HFFc6 (cell line): Measurements from ENCODE around the gene ZNF213. TPM values are rescaled to one million over a fixed set of nuclear protein-coding genes. Genes with fewer than 3 reads are reported as not detected.

Source experiments
- DNase-seq: peaks from one replicate; pipeline ENCODE4 v3.0.0-alpha.2; 2018
- H3K27ac Mint-ChIP-seq: 2 replicates; pipeline ENCODE4 v1.8.0; 2020; ENCODE audit warnings: mild to moderate bottlenecking, mixed read lengths
- H3K27me3 Mint-ChIP-seq: 2 replicates; pipeline ENCODE4 v1.8.0; 2021; ENCODE audit warnings: mild to moderate bottlenecking, moderate library complexity, mixed read lengths; ENCODE audit not compliant: insufficient read depth
- H3K36me3 Mint-ChIP-seq: 2 replicates; pipeline ENCODE4 v1.8.0; 2021; ENCODE audit warnings: low read depth, mixed read lengths
- H3K4me1 Mint-ChIP-seq: 2 replicates; pipeline ENCODE4 v1.8.0; 2020; ENCODE audit warnings: low read depth, mixed read lengths
- H3K4me3 Mint-ChIP-seq: 2 replicates; pipeline ENCODE4 v1.8.0; 2020; ENCODE audit warnings: mild to moderate bottlenecking, moderate library complexity, mixed read lengths
- H3K9me3 Mint-ChIP-seq: 2 replicates; pipeline ENCODE4 v1.8.0; 2020; ENCODE audit warnings: mild to moderate bottlenecking, mixed read lengths
- CTCF ChIP-seq: fragments of 200-600 bp; sonication (generic); IDR thresholded peaks from 2 replicates; pipeline ENCODE4 v1.5.0; 2021; ENCODE audit warnings: antibody characterized with exemption, mild to moderate bottlenecking
- total RNA-seq, 6 experiments: library from RNA; stranded (reverse); fragmentation: NEBNext Ultra II Directional; extraction: Animal tissue kit (Norgen Biotek cat#: 25700); gene quantifications; 2 replicates in 1 of 6; 3 replicates in 5 of 6; pipeline ENCODE4 v1.2.3, GENCODE V29; 2021

ZNF213 gene
- total RNA-seq, 6 experiments from 2014 or later: 5.9 to 7.3 (median 6.9) TPM

GRCh38 chr16:3155181-3155580 is 20.4 kb downstream of the ZNF213 start:
- Mint-ChIP-seq H3K36me3 (no peaks in the 10 kb centered on the region), H3K27ac (no peak overlapping the region), H3K9me3 (0 out of 2 replicates have a peak, but pooled peaks cover 3% of the 10 kb centered on the region), H3K4me3 (no peak overlapping the region), H3K4me1 (peaks cover 33% of the 10 kb centered on the region), H3K27me3 (peaks cover 21% of the 10 kb centered on the region)
- DNase-seq: no peak
- TF ChIP-seq CTCF: no peak

GRCh38 chr16:3155972-3156371 is 21.1 kb downstream of the ZNF213 start:
- Mint-ChIP-seq H3K27me3 (peaks cover 21% of the 10 kb centered on the region), H3K27ac (no peak overlapping the region), H3K4me3 (no peak overlapping the region), H3K4me1 (peaks cover 29% of the 10 kb centered on the region), H3K36me3 (no peaks in the 10 kb centered on the region), H3K9me3 (0 out of 2 replicates have a peak, but pooled peaks cover 3% of the 10 kb centered on the region)
- no peak for DNase-seq
- TF ChIP-seq CTCF: no peak

- Mint-ChIP-seq H3K4me3 (peak overlapping the region; percentile 91), H3K27me3 (peaks cover 15% of the 10 kb centered on the region), H3K4me1 (peaks cover 20% of the 10 kb centered on the region), H3K36me3 (no peaks in the 10 kb centered on the region), H3K27ac (peak overlapping the region; percentile 83), H3K9me3 (0 out of 2 replicates have a peak, but pooled peaks cover 3% of the 10 kb centered on the region)
- no peak for TF ChIP-seq CTCF
- DNase-seq: peak; percentile 99
Observed at GRCh38 chr16:3157229-3158025, 22.6 kb downstream of the ZNF213 start.

- Mint-ChIP-seq H3K9me3 (no peaks in the 10 kb centered on the region), H3K27me3 (peaks cover 11% of the 10 kb centered on the region), H3K4me3 (peak overlapping the region; percentile 91), H3K36me3 (no peaks in the 10 kb centered on the region), H3K4me1 (peaks cover 14% of the 10 kb centered on the region), H3K27ac (peak overlapping the region; percentile 83)
- no peak for DNase-seq
- no peak for TF ChIP-seq CTCF
Observed at GRCh38 chr16:3158026-3158509, 23.2 kb downstream of the ZNF213 start.

GRCh38 chr16:3158510-3159314 is 23.9 kb downstream of the ZNF213 start:
- no peak for TF ChIP-seq CTCF
- no peaks in the 10 kb centered on the region for H3K36me3 Mint-ChIP-seq
- DNase-seq: peak; percentile 83
- peak overlapping the region; percentile 96 for H3K27ac Mint-ChIP-seq
- H3K9me3 Mint-ChIP-seq: no peaks in the 10 kb centered on the region
- H3K4me3 Mint-ChIP-seq: peak overlapping the region; percentile 91
- H3K4me1 Mint-ChIP-seq: peaks cover 14% of the 10 kb centered on the region
- H3K27me3 Mint-ChIP-seq: peaks cover 11% of the 10 kb centered on the region
